HG03575 (cell line): ENCODE data around the gene PITPNC1.
"Not testable (repeated sequence)": the region's sequence is repeated elsewhere in the genome, so short reads cannot be mapped to it uniquely, and the experiment has no call there.

Experiments used
- ATAC-seq: cut with Tn5 transposase; IDR thresholded peaks from one replicate; pipeline ENCODE4 v1.9.1; 2021; ENCODE audit not compliant: unreplicated experiment, insufficient number of reproducible peaks, low FRiP score; ENCODE audit errors: extremely low read depth

The PITPNC1 gene

GRCh38 chr17:67672592-67673335 is 295.7 kb downstream of the PITPNC1 start:
- ATAC-seq = no peak

- no peak for ATAC-seq
Measured at GRCh38 chr17:67675481-67675880, 298.4 kb downstream of the PITPNC1 start.

GRCh38 chr17:67676305-67676704 is 299.2 kb downstream of the PITPNC1 start:
- ATAC-seq = no peak

- no peak for ATAC-seq
Measured at GRCh38 chr17:67678414-67678813, 301.3 kb downstream of the PITPNC1 start.

GRCh38 chr17:67679225-67679624 is 302.1 kb downstream of the PITPNC1 start:
- no peak for ATAC-seq

GRCh38 chr17:67679721-67680120 is 302.6 kb downstream of the PITPNC1 start:
- no peak for ATAC-seq

GRCh38 chr17:67680445-67681224 is 303.6 kb downstream of the PITPNC1 start:
- ATAC-seq = no peak

- no peak for ATAC-seq
Measured at GRCh38 chr17:67682196-67682595, 305.1 kb downstream of the PITPNC1 start.

GRCh38 chr17:67685351-67685750 is 308.3 kb downstream of the PITPNC1 start:
- ATAC-seq = no peak

GRCh38 chr17:67686241-67686640 is 309.2 kb downstream of the PITPNC1 start:
- no peak for ATAC-seq

GRCh38 chr17:67687511-67687910 is 310.4 kb downstream of the PITPNC1 start:
- ATAC-seq = no peak

- no peak for ATAC-seq
Measured at GRCh38 chr17:67689534-67690177, 312.6 kb downstream of the PITPNC1 start.

GRCh38 chr17:67693811-67694210 is 316.7 kb downstream of the PITPNC1 start:
- ATAC-seq = no peak

- no peak for ATAC-seq
Measured at GRCh38 chr17:67696347-67696746, 319.3 kb downstream of the PITPNC1 start.

- ATAC-seq = no peak
Measured at GRCh38 chr17:67696853-67697498, 319.9 kb downstream of the PITPNC1 start.

- ATAC-seq = no peak
Measured at GRCh38 chr17:67700037-67700724, 323.1 kb downstream of the PITPNC1 start.

- no peak for ATAC-seq
Measured at GRCh38 chr17:67700725-67701119, 323.6 kb downstream of the PITPNC1 start.

- ATAC-seq = not testable (repeated sequence)
Measured at GRCh38 chr17:67702861-67703260, 325.8 kb downstream of the PITPNC1 start.

- ATAC-seq = no peak
Measured at GRCh38 chr17:67707442-67707841, 330.4 kb downstream of the PITPNC1 start.
